ENCODE data around the gene ESR1.

Gene ESR1

GRCh38 chr6:152143359-152143758 lies 335.9 kb downstream of the ESR1 start:
- no peak for DNase-seq

GRCh38 chr6:152146385-152146784 lies 338.9 kb downstream of the ESR1 start:
- DNase-seq: no peak

GRCh38 chr6:152147269-152147668 lies 339.8 kb downstream of the ESR1 start:
- DNase-seq: no peak

- no peak for DNase-seq
Observed at GRCh38 chr6:152148412-152148811, 340.9 kb downstream of the ESR1 start.

- DNase-seq: no peak
Observed at GRCh38 chr6:152150196-152150595, 342.7 kb downstream of the ESR1 start.

GRCh38 chr6:152151920-152152319 lies 344.4 kb downstream of the ESR1 start:
- no peak for DNase-seq

- no peak for DNase-seq
Observed at GRCh38 chr6:152154559-152155356, 347.3 kb downstream of the ESR1 start.

- no peak for DNase-seq
Observed at GRCh38 chr6:152155792-152156191, 348.3 kb downstream of the ESR1 start.

- DNase-seq: no peak
Observed at GRCh38 chr6:152160346-152160745, 352.9 kb downstream of the ESR1 start.

- DNase-seq: no peak
Observed at GRCh38 chr6:152161501-152161900, 354.0 kb downstream of the ESR1 start.

- DNase-seq: no peak
Observed at GRCh38 chr6:152164957-152165356, 357.5 kb downstream of the ESR1 start.

- DNase-seq: no peak
Observed at GRCh38 chr6:152166497-152166896, 359.0 kb downstream of the ESR1 start.

GRCh38 chr6:152166897-152167296 lies 359.4 kb downstream of the ESR1 start:
- no peak for DNase-seq

- DNase-seq: no peak
Observed at GRCh38 chr6:152167641-152168603, 360.4 kb downstream of the ESR1 start.

- no peak for DNase-seq
Observed at GRCh38 chr6:152170313-152170701, 362.8 kb downstream of the ESR1 start.

- no peak for DNase-seq
Observed at GRCh38 chr6:152170702-152171667, 363.5 kb downstream of the ESR1 start.

- DNase-seq: no peak
Observed at GRCh38 chr6:152173321-152173720, 365.8 kb downstream of the ESR1 start.

- no peak for DNase-seq
Observed at GRCh38 chr6:152173957-152174356, 366.5 kb downstream of the ESR1 start.

GRCh38 chr6:152176268-152176667 lies 368.8 kb downstream of the ESR1 start:
- DNase-seq: no peak

Data from SHP77 (cell line).